GM21360 (cell line): ENCODE measurements around the gene ANKRD34A.

Experiments
- ATAC-seq: cut with Tn5 transposase; IDR thresholded peaks from one replicate; pipeline ENCODE4 v1.9.1; 2021; ENCODE audit warnings: mild to moderate bottlenecking, moderate library complexity; ENCODE audit not compliant: unreplicated experiment

The ANKRD34A gene

DNA sequence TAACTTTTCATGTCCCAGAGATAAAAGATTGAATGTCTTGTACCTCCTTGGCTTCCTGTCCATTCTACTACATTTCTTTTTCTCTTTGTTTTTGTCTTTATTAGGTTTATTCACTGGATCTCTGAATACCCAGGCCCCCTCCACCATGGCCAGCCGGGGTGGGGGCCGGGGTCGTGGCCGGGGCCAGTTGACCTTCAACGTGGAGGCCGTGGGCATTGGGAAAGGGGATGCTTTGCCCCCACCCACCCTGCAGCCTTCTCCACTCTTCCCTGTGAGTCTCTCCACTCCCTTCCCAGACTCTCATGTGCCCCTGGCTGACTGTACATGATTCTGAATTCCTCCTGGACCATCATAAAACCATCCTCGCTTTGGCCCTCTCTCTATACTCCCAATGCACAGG lies 10.3 kb upstream of the ANKRD34A start:
- no peak for ATAC-seq

DNA sequence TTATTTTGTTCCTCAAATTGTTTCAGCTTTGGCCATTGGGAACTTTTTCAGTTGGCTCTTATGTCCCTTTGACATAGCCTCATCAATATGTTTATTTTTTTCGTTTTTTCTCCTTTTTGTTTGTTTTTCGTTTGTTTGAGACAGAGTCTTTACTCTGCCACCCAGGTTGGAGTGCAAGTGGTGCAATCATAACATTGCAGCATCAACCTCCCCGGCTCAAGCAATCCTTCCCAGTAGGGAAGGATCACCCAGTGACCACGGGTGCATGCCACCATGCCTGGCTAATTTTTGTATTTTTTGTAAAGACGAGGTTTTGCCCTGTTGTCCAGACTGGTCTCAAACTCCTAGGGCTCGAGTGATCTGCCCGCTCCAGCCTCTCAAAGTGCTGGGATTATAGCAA lies 8.2 kb upstream of the ANKRD34A start:
- no peak for ATAC-seq

GRCh38 chr1:145967288-145967687 lies 2.9 kb upstream of the ANKRD34A start:
- ATAC-seq, result no peak

DNA sequence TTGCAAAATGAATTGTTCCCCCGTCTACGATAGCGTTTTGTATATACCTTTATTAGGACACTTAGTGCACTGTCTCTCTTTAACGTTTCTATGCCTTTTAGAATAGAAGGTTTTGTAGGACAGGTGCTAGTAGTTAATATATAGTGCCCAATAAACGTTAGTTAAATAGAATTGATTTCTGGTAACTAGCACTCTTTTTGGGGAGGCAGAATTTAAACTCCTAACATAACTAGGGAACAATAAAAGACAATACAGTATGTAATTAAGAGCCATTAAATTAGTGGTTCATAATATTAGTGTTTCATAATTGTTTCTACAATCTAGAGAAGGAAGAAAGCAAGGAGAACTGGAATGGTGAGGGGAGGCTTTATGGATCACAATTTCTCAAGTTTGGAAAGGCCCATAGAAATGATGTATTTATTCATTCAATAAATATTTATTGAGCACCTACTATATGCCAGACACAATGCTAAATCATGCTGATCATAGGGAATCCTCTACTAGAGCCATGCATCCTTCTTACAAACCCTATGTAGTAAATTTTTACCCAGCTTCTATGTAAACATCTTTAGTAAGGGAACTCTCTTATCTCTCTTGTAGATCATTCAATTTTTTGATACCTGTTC lies 857 bp upstream of the ANKRD34A start:
- ATAC-seq, result no peak

- no peak for ATAC-seq
Observed at GRCh38 chr1:145963265-145964019, 933 bp downstream of the ANKRD34A start.

- ATAC-seq, result no peak
Observed at GRCh38 chr1:145962157-145963102, 1.9 kb downstream of the ANKRD34A start.

DNA sequence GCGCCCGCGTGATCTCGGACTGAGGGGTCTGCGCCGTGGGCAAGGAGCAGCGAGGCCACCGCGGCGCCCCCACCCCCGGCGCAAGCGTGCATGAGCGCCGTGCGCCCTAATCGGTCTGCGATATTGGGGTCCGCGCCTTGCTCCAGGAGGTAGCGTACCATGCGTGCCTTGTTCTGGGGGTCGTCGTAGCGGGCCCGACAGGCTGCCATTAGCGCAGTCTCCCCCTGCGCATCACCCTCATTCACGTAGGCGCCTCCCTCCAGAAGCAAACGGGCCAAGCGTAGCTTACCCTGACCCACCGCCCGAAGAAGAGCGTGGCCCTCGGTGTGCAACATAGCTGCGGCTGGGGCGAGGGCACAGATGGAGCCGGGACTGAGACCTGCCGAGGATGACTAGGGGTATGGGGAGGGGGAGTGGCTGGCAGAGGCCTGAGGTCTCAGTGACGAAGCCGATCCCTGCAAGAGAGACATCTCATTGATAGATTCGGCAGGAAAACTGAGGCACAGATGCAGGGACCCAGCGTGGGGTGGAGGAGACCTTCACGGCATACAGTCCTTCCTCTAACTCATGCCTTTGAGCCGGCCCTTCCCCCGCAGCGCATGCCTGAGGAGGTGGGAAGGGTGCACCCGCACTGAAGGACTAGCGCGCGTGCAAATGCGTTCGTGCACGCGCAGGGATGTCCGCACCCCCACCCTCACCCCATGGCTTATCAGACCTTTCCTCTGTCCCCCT lies 2.8 kb downstream of the ANKRD34A start:
- ATAC-seq, result no peak

DNA sequence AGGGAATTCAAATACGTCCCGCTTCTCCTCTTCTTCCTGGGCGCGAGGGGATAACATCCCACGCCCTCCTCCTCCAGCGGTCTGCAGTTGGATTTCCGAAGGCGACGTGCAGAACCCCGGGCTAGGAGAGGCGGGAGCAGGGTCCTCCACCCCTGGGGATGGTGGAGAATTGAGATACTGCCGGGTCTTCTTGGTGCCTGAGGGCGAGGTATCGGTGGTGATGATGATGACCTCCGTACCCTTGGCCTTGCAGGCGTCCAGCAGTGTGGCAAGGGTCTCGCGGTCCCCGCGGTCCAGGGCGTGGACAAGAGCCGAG lies 3.3 kb downstream of the ANKRD34A start:
- ATAC-seq, result no peak

DNA sequence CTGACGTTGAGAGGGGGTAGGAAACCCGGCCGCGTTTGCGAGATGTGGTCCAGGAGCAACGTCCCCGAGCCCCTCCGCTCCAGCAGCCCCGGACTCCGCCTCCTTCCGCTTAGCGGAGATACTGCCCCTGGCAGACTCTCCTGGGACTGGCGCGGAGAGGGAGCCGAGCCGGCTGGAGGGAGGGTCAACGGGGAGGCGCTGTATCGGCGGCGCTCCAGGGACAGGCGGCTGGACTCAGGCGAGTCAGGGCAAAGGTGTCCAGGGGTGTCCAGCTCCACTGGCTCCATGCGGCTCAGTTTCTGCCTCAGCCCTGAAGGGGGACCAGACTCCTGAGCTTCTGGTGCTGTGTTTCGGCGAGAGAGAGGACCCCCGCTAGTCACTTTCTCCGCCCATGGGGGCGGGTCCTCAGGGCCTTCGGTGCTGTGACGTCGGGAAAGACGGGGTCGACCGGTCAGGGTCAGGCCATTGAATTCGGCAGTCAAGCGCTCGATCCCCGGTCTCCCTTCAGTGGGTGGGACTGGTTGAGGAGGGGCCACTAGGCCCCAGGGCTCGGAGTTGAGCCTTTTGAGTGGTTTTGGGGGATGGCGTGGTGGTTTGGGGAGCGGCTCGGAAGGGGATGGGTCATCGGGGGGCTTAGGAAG lies 3.8 kb downstream of the ANKRD34A start:
- no peak for ATAC-seq

DNA sequence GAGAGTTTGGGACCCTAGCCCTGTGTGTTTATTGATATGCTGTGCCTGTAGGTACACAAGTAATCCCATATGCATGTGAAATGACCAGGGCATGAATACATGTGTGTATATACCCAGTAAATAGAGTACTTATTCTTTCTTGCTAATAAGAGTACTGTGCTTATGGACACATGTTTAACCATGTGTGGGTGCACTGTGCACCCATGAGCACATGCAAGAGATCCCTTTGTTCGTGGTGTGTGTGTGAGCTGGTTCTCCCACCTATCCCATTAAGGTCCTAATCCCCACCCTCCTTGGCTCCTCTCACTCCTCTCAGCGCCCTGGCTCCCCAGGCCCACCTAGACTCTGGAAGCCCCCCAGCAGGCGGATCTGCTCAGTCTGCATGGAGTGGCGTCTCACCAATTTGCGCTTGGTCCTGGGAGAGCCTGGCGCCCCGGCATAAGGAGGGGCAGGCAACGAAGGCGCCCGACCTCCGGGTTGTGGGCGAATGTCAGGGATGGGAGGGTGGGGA lies 4.4 kb downstream of the ANKRD34A start:
- ATAC-seq, result no peak

DNA sequence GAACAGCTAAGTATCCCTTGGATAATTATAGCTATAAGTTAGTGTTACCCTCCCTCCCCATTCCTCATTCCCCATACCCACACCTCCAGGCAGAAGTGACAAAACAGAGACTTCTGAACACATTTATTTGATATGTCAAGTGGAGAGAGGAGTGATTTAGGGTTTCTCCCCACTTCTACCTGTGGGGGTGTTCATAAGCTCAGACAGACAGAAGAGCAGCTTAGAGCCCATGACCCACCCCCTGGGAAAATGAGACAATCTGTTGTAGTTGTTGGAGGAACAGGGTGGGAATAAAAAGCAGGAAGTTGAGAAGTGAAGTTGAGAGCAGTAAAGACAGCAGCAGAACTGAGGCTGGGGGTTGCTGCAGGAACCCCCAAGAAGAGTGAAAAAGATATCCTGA lies 5.0 kb downstream of the ANKRD34A start:
- no peak for ATAC-seq

GRCh38 chr1:145958734-145959133 lies 5.6 kb downstream of the ANKRD34A start:
- ATAC-seq, result no peak

GRCh38 chr1:145957443-145958319 lies 6.7 kb downstream of the ANKRD34A start, which contains the start of gene LIX1L:
LIX1L (minus strand) TSS chr1:145958017; CDS start chr1:145957927, 90 bp downstream.
- peak; percentile 63 for ATAC-seq

DNA sequence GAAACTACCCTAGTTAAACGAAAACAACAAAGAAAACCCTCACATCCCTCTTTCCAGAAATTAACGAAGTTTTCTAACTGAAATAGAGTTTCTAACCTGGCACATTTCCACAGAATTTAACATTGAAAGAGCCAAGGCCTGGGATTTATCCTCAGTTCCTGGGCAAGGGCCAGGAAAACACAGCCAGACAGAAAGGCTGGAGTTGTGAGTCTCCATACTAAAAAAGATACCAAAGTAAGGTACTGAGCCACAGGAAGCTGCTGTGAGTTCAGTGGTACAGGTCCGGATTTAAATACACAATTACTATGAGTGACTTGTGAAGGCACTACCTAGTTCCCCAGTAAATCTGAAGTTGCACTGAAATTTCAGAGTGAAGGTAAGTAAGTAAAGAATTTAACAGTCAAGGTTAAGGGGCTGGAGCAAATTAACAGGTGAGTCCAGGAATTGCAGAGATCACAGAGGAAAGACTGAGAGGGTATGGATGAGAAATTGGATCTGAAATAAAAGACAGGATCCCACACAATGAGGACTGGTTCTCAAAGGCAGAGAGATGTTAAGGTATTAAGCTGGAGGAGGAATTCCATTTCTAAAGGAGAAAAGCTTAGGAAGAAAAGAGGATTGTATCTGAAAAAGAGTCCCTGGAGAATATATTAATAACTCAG lies 7.5 kb downstream of the ANKRD34A start:
- no peak for ATAC-seq

GRCh38 chr1:145956361-145956760 lies 8.0 kb downstream of the ANKRD34A start:
- ATAC-seq, result no peak

GRCh38 chr1:145955436-145955835 lies 8.9 kb downstream of the ANKRD34A start:
- ATAC-seq, result no peak

DNA sequence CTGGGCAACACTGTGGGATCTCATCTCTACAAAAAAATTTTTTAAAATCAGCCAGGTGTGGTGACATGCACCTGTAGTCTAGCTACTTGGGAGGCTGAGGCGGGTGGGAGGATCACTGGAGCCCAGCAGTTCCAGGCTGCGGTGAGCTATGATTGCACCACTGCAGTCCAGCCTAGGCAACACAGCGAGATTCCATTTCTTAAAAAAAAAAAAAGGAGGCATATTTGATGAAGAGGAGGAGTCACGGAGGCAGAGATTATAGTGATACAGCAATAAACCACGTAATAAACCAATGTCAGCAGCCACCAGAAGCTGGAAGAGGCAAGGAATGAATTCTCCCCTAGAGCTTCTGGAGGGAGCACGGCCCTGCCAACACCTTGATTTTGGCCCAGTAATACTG lies 10.5 kb downstream of the ANKRD34A start:
- no peak for ATAC-seq

- ATAC-seq, result no peak
Observed at GRCh38 chr1:145952903-145953302, 11.5 kb downstream of the ANKRD34A start.

GRCh38 chr1:145951526-145951925 lies 12.8 kb downstream of the ANKRD34A start:
- ATAC-seq, result no peak
